ENCODE data around the gene B4GALNT1.
"Not testable (repeated sequence)": the region's sequence is repeated elsewhere in the genome, so short reads cannot be mapped to it uniquely, and the experiment has no call there.

B4GALNT1 gene

DNA sequence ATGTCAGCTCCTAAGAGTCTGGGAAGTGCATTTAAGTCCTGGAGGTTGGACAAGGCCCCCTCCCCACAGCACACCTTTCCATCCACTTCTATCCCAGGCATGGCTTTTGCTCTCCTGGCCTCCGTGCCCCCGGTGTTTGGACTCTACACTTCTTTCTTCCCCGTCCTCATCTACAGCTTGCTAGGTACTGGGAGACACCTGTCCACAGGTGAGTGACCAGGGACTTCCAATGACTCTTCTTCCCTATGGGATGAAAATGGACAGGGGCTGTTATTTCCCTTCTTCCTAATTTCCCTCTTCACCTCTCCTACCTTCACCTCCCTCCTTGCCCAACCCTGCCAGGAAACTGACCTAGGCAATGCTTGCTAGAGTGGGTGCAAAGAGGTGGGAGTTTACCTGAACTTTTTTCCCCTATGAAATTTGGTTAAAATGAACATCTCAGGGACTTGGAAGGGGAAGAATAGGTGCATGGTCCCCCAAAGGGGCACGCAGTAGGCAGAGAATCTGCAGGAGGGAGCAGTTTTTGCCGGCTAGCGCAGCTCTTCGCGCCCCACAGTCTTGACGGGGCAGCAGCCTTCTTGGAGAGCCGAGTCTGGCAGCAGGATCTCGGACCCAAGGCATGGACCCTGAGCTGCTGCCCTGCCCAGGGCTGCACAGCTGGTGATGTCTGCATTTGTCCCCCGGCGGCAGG, 12.6 kb downstream of the B4GALNT1 start:
- DNase-seq: no peak

DNA sequence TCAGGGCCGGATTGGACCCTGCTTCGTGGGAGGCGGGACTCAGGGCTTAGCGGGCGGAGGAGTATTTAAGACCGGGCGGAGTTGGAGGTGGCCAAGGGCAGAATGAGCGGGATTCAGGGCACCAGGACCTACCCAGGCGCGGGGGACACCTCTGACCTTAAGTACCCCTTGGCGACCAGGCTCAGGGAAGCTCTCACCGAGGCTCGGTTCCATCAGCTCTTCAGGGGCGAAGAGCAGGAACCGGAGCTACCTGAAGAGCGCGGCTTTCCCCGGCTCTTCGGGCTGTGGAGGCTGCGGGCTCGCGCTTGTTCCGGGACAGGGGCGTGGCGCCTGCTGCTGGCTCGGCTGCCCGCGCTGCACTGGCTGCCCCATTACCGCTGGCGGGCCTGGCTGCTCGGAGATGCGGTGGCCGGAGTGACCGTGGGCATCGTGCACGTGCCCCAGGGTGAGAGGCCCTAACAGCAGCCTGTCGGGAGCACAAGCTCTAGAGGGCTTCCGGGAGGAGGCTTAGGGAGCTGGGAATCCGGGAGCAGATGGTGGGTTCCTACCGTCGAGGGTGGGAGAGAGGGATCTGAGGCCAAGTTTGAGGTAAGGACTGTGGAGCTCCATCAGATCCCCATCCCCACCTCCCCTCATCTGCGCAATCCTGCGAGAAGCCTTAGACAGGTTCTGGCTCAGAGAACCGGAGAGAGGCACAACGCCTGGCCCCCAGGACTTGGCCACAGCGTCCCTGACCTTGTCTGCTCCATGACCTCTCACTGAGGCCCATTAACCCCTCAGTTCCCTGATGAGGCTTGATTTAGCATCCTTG, 13.4 kb downstream of the B4GALNT1 start:
- DNase-seq: no peak

DNA sequence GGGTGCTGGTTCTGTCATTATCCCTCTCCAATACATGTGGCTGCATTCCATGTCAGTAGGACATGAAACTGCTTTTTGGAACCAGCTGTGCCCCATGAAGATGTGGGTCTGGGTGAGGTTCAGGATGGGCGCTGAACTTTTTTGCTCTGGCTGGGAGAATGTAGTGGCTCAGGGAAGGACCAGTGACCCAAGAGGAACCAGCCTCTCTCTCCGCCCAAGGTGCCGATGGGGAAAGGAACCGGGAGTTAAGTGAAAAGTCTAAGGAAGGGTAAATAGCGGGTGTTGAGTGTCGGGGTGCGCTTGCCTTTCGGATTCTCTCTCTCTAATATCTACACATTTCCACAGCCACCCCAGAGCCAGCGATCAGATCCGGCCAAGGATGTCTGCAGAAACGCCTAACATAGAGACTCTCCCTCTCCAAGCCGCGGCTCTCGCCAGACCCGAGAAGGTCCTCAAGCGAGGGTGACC, 14.0 kb downstream of the B4GALNT1 start:
- DNase-seq: no peak

DNA sequence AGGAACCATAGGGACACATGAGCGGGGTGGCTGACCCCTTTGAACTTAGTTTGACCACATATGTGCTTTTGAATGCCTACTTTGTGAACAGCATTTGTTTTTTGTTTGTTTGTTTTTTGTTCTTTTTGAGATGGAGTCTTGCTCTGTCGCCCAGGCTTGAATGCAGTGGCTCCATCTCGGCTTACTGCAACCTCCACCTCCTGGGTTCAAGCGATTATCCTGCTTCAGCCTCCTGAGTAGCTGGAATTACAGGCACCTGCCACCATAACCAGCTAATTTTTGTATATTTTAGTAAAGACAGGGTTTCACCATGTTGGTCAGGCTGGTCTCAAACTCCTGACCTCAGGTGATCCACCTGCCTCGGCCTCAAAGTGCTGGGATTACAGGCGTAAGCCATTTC, 14.6 kb downstream of the B4GALNT1 start:
- not testable (repeated sequence) for DNase-seq

DNA sequence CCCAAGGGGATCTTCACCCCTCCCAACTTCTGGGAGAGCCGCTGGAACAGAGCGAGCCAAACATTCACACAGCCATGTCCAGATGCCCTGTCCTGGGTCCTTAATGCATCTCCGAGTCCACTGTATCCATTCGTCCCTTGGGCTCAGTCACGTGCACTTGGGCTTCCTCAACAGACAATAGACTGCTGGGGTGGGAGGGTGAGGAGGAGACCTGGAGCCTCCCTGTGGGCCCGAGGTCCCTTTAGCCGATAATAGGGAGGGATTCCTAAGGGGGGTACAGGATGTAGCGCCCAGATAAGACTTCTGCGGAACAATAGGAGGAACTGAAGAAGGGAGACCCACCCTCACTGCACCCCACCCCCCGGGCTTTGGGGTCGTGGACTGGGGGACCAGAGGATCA, 15.1 kb downstream of the B4GALNT1 start:
- DNase-seq: no peak

DNA sequence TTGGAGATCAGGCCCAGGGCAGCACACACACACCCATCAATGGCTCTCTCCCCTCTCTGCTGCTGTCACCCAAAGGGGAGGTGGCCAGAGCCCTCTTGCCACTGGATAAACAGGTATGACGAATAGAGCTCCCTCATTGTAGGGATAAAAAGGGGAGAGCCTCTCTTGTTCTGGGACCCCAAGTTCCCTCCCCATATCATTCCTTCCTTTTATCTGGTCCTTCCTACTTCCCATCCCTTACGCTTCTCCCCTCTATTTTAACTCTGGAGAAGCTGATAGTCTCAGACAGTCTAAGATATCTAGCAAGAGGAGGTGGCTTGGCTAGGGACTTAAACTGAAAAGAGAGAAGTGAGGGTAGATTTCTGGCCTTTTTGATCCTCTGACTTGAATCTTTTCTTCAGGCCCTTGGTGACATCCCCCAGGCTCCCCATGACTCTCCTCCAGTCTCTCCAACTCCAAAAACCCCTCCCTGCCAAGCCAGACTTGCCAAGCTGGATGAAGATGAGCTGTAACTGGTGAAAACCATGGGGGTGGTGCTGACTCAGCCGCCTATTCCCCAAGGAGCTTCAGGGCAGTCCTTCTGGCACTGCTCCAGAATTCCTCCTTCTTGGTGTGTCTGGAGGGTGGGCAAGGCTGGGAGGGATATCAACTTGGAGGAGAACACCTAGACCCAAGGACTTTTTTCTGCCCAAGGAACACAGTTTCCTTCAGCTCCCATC, 16.5 kb downstream of the B4GALNT1 start:
- DNase-seq: no peak

DNA sequence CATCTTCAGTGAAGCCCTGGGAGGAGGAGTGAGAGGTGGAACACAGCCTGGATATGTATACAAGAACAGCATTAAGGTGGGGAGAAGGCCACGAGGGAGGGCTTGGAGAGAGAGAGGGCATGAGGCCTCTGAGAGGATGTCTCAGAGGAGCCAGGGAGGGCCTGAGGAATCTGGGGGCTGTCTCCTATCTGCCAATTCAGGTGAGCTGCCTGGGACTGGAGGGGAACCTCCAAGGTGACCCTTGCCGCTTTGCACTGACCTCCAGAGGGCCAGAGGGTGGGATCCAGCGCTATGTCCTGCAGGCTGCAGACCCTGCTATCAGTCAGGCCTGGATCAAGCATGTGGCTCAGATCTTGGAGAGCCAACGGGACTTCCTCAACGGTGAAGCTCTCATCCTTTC, 17.4 kb downstream of the B4GALNT1 start:
- no peak for DNase-seq

DNA sequence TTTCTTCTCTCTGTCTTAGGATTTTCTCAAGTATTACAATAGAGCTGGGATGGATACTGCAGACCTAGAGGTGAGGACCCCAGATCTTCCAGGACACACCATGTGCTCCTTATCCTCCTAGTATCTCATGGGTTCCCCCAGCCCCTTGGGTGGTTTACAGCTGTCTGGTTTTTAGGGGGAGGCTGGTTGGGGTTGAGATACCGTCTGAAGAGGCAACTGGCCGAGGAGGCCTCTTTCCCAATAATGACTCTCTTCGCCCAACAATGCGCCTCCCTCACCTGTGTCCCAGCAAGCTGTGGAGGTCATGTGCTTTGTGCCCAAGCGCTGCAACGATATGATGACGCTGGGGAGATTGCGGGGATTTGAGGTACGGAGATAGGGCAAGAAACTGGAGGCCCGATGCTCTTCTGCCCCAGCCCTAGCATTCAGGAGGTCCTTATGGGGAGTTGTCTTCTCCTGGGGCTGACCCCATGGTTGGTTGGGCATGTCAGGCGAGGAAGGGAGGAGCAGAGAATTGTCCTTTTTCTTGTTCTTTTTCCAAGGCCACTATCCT, 18.0 kb downstream of the B4GALNT1 start:
- no peak for DNase-seq

DNA sequence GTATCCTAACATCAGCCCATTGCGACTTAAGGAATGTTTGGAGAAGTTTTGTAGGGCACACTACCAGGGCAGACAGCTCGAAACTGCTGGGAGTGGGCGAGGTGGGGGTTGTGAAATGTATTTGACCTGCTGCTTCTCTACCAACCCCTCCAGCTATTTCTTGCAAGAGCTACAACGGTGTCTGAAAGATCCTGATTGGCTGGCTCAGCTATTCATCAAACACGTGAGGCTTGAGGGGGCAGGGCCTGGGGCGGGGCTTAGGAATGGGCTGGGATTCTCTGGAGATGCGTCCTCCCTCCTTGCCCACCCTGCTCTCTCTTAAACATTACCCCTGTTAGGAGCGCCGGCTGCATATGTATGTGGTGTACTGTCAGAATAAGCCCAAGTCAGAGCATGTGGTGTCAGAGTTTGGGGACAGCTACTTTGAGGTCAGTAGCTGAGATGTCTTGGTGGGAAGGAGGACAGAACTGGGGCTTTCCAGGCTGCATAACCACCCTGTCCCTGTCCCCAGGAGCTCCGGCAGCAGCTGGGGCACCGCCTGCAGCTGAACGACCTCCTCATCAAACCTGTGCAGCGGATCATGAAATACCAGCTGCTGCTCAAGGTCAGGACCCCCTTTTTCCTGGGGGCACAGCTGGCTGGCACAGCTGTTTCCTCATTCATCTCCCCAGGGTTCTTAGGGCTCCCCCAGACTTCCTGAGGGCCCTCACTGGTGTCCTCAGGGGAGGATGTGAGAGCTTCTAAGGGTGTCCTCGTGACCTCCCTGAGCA, 18.6 kb downstream of the B4GALNT1 start:
- no peak for DNase-seq

DNA sequence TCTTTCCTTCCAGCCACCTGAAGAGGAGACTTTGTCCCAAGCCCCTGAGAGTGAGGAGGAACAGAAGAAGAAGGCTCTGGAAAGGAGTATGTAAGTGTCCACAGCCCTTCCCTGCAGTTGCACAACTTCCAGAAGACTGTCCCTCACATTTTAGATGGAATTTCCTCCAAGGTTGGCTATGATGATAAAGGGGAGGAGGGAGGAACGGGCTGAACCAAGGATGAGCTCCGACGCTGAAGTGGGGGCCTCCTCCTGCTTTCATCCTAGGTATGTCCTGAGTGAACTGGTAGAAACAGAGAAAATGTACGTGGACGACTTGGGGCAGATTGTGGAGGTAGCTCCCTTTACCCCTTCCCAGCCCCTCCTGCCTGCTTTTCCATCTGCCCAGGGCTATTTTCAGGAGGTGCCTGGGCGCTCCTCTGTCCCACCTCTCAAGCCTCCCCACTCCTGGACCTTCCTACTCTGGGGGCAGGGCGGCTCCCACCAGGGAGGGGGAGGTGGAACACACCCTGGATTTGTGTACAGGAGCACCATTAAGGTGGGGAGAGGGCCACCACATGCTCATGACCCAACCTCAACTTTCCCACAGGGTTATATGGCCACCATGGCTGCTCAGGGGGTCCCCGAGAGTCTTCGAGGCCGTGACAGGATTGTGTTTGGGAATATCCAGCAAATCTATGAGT, 19.4 kb downstream of the B4GALNT1 start:
- no peak for DNase-seq

DNA sequence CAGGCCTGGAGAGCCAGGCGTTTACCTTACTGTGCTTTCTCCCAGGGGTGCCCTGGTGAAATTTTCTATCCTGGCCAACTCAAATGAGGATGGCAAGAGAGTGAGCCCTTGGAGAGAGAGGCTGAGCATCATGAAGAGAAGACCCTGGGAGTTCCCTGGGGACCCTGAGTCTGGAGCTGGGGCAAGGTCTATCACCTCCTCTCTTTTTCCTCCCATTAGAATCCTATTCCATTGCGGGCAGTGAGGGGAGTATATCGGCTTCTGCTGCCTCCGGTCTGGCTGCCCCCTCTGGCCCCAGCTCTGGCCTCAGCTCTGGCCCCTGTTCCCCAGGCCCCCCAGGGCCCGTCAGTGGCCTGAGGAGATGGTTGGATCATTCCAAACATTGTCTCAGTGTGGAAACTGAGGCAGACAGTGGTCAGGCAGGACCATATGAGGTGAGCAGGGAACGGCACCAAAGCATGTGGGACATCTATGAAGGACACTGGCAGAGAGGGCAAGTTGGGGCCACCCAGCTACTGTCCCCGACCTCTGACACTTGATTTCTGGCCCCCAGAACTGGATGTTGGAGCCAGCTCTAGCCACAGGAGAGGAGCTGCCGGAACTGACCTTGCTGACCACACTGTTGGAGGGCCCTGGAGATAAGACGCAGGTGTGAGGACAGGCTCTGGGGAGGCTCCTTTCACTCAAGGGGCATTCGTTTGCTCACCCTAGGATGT, 20.1 kb downstream of the B4GALNT1 start:
- DNase-seq: no peak

DNA sequence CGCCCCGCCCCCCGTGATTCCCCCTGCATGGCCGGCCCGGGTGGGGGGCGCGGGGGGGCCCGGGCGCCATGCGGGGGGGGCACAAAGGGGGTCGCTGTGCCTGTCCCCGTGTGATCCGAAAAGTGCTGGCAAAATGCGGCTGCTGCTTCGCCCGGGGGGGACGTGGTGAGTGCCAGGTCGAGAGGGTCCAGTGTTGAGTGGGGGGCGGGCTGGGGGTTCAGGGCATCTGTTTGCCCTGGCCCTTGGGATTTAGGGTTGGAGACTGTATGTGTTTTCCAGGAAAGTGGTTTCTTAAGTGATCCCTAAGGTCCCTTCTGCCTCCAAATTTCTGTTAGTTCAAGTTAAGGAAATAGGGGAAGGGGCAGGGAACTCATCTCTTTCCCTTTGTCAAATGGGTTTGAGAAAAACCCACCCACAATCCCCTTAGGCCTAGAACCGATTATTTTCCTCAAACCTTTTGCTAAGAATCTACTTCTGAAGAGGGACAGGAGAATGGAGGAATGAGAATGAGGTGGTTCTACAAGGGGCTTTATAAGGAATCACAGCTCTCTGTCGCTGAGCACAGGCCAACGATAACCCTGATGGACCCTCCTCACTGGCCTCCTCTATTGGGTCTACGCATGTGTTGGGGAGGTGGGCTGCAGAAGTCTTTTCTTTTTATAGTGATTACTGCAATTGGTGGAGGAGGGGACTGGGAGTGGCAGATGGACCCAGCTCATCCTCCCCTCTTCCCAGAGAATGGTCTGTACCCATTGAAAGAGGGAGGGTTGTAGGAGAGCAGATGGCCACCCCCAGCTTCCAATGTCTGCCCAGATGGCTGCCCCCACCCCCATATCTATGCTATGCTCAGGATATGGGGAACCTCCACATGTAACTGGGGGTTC, 20.9 kb downstream of the B4GALNT1 start:
- DNase-seq: no peak

DNA sequence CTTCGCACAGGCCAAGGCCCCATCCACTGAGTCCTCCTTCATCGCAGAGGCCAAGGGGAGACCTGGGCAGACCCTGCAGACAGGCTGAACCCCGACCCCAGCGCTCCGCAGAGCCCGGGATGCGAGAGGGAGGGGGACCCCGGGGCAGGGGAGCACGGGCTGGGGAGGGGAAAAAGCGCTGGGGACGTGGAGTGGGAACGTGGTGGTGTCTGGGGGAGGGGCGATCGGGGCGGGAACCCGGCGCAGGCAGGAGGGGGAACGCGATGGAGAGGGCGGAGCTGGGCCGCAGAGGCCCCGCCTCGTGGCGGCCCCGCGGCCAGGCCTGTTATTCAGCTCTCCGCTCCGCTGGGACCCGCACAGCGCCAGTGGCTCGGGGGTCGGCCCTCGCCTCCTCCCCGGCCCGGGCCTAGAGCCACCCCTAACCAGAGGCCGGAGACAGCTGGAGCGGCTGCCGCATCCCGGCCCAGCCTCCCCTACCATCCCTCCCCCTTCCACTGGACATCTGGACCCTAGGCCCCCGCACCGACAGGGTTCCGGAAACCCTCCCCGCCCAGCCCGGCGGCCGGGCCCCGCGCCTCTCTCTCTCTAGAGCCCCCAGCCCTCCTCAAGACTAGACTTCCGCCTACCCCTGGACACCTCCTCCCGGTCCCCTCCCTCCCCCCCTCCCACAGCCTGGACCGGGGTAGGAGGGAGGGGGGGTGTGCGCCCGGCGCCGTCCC, 21.7 kb downstream of the B4GALNT1 start, which contains the start of gene ARHGEF25:
TSS of gene ARHGEF25 (plus strand) at position 328 of the 719 bp plus-strand sequence. CDS start 460 bp downstream, outside the sequence.
- peak; percentile 54 for DNase-seq

DNA sequence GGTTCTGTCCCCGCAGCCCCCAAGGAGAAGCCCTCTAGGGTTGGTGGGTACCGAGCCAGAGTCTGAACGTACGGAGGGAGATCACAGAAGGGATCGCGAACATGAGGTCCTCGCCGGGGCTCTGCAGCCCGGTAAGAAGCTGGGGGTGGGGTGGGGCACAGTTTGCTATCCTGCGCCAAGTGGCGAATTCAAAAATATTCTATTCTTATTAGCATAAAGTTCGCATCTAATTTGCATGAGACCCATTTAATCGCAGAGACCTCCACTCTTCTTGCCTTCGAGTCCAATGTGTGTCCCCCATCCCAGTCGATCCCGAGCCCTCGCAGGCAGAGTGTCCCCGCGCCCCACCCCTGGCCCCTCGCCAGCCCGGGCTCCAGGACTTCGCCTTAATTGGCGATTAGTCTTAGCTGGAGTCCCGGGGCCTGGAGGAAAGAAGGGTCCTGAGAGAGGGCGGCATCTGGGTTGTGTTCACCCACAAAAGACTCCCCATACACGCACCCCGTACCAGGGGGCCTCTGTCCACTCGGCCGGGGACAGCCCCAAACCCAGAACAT, 22.4 kb downstream of the B4GALNT1 start:
- DNase-seq: no peak

DNA sequence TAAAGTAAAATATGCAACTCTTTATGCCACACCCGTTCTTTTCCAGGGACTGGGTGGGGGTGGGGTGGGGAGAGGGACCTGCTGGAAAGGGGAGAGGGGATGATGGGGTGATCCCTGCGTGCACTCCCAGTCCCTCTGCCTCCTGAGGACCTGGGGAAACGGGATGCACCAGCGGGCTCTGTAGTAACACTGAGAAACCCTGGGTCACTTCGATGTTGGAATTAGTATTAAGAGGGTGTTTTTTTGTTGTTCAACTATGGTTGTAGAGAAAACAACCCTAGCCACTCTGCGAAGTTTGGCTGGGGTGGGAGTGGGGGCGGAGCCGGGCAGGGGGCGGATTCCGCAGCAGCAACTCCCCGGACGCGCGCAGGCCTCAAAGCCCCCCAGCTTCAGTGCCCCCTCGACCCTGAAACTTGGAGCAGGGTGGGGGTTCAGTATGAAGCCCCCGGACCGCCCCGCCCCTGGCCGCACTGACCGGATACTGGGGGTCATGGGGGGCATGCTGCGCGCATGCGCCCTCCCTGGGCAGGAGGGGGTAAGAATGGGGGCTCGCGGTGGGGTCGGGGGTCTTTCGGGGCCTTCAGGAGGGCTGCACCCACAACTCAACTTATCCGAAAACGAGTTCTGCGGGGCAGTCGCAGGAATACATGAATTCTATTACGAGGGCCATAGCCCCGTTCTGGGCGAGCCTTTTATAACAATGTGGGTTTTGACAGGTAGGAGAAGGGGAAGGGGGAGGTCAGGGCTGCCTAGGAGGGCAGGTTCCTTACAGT, 23.0 kb downstream of the B4GALNT1 start:
- no peak for DNase-seq

DNA sequence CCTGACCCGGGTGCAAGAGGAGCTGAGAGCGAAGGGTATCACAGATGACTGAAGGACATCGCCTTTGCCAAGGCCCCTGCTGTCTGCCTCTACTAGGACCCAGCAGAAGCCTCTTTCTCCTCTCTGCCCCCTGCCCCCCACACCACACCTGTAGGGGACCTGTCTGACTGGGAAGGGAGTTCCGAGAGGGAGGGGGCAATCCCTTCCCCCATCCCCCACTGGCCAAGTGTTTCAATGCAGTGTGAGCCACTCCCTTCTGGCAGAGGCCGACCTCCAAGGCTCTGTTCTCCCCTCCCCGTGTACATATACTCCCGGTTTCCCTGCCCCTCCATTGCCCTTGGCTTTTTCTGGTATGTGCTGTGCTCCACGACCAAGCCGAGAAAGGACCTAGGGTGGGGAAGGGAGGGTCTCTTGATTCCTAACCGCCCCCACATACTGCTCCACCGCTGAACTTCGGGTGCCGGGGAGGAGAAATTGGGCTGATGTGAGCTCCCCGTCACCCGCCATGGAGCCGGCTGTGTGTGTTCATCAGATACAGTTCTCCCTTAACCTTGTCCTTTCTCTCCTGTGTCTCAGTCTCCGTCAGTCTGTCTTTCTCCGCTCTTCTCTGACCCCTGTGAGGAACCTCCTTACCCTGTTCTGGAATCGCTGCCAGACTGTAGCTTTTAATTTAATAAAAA, 23.8 kb downstream of the B4GALNT1 start:
- no peak for DNase-seq

DNA sequence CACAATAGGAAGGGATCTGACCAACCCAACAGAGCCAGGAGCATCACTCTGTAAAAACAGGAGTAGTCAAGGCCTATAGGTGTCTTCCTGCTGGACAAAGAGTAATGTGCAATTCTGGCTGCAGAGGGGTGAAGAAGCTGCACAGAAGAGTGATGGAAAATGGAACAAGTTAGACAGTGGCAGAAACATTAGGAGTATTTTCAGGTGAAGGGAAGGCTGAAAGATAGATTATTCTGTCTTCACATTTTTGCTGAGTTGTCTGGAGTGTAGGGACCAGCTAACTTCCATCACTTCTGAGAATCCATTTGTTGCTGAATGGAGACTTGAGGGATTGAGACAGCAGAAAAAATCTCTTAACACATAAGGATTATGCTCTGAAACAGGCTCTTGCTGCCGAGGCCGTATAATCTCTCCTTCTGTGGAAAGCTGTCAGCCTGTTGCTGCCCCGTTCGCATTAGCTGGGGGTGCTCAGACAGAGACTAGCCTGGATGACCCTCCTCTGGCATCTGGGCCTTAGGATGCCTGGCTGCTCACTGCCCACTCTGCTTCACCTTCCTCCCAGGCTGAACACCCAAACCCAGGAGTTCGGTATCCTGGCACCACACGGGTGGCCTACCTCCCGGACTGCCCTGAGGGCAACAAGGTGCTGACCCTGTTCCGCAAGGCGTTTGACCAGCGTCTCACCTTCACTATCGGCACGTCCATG, 24.9 kb downstream of the B4GALNT1 start:
- DNase-seq: no peak

Measured in NCI-H1092 treated with DMSO at 0.1 percent for 48 hours (cell line).